ENCODE data around the gene TMEM178B. TPM values are rescaled to one million over a fixed set of nuclear protein-coding genes. Genes with fewer than 3 reads are reported as not detected.

Gene TMEM178B
- total and polyA plus RNA-seq, 2 of the 4 experiments (the other 2 are of a cell fraction), result under 0.01 to 0.05 TPM

- intact Hi-C loops (cut with micrococcal nuclease), result no loop called here
- dilution Hi-C loops (cut with HindIII; ENCODE audit: low sequenced_read_pairs, unreplicated experiment), result no loop called here
- Histone ChIP-seq H3K18ac (ENCODE audit: low read depth, low read length) (no peak overlapping the region), H3K4me3 (ENCODE audit: insufficient read depth, low read depth, low read length) (no peak overlapping the region), H4K20me1 (ENCODE audit: insufficient read depth, low read length) (no peaks in the 10 kb centered on the region), H3K4me1 (ENCODE audit: control insufficient read depth, insufficient read depth, low read length) (no peaks in the 10 kb centered on the region), H2BK120ac (ENCODE audit: low read depth, low read length) (no peak overlapping the region), H3K9me3 (ENCODE audit: control insufficient read depth, insufficient read depth, low read length) (peaks cover 13% of the 10 kb centered on the region), H3K27ac (ENCODE audit: insufficient read depth, low read length) (no peak overlapping the region), H2AK9ac (replicated peaks; ENCODE audit: low read depth, low read length, poor library complexity) (no peak overlapping the region), H4K8ac (ENCODE audit: low read depth in 2 of 2, low read length in 2 of 2) (no peak overlapping the region), H3K36me3 (ENCODE audit: control insufficient read depth, insufficient read depth, low read length) (no peaks in the 10 kb centered on the region), H3K9ac (ENCODE audit: low read depth, low read length) (no peak overlapping the region), H2BK5ac (ENCODE audit: low read depth, low read length, poor library complexity, severe bottlenecking) (no peak overlapping the region), H3K4me2 (ENCODE audit: low read depth, low read length) (no peak overlapping the region), H2BK15ac (ENCODE audit: low read depth, low read length) (no peak overlapping the region), H4K91ac (ENCODE audit: insufficient read depth, low read depth, low read length) (no peak overlapping the region), H3K27me3 (ENCODE audit: control insufficient read depth, insufficient read depth, low read length) (no peaks in the 10 kb centered on the region), H3K4ac (ENCODE audit: low read depth, low read length) (no peak overlapping the region), H3K23ac (ENCODE audit: low read depth, low read length) (no peak overlapping the region), H2BK20ac (ENCODE audit: low read depth, low read length) (no peak overlapping the region), H3K9me1 (ENCODE audit: insufficient read depth, low read length) (no peaks in the 10 kb centered on the region), H3K79me1 (ENCODE audit: low read depth in 1 of 2, low read length in 2 of 2) (no peaks in the 10 kb centered on the region), H4K5ac (ENCODE audit: low read depth, low read length) (no peak overlapping the region), H3K56ac (ENCODE audit: extremely low read depth, insufficient read depth, low read length) (no peak overlapping the region), H2AK5ac (ENCODE audit: low read depth, low read length) (no peak overlapping the region), H3K14ac (replicated peaks; ENCODE audit: low read depth, low read length) (no peak overlapping the region), H2AFZ (replicated peaks; ENCODE audit: low read length, poor library complexity) (no peak overlapping the region)
- ChIA-PET CTCF (no interaction called here), POLR2A (ENCODE audit: unreplicated experiment) (no interaction called here)
- ATAC-seq (ENCODE audit: low read depth) (no peak), DNase-seq (no peak)
- in situ Hi-C loops (cut with MboI; ENCODE audit: low sequenced_read_pairs), result no loop called here
- no CpG with 5 or more reads among the region's 3 CpGs for WGBS, 2 experiments (ENCODE audit: extremely low coverage in 2 of 2, insufficient read length in 1 of 2)
- TF ChIP-seq NFE2L2 (IDR thresholded peaks at IDR 0.05; ENCODE audit: low read depth, low read length) (no peak), MAZ (IDR thresholded peaks at IDR 0.05; ENCODE audit: borderline replicate concordance, low read depth, low read length) (no peak), RCOR1 (IDR thresholded peaks at IDR 0.05; ENCODE audit: insufficient replicate concordance, low read length) (no peak), MAFK (IDR thresholded peaks at IDR 0.05; ENCODE audit: low read depth, low read length) (no peak), POLR2A (IDR thresholded peaks at IDR 0.05; ENCODE audit: low read depth, low read length) (no peak), CHD1 (IDR thresholded peaks at IDR 0.05; ENCODE audit: low read depth, low read length) (no peak), RFX5 (IDR thresholded peaks at IDR 0.05; ENCODE audit: low read depth, low read length) (no peak), FOS (IDR thresholded peaks at IDR 0.05; ENCODE audit: low read depth, low read length) (no peak), BHLHE40 (IDR thresholded peaks at IDR 0.05; ENCODE audit: low read depth, low read length) (no peak), CEBPB (IDR thresholded peaks at IDR 0.05; ENCODE audit: low read depth, low read length) (no peak)
- TF ChIP-seq, protein P1, sequence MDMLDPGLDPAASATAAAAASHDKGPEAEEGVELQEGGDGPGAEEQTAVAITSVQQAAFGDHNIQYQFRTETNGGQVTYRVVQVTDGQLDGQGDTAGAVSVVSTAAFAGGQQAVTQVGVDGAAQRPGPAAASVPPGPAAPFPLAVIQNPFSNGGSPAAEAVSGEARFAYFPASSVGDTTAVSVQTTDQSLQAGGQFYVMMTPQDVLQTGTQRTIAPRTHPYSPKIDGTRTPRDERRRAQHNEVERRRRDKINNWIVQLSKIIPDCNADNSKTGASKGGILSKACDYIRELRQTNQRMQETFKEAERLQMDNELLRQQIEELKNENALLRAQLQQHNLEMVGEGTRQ (IDR thresholded peaks at IDR 0.05; ENCODE audit: low read depth, low read length), result no peak
- TF ChIP-seq, protein P2, sequence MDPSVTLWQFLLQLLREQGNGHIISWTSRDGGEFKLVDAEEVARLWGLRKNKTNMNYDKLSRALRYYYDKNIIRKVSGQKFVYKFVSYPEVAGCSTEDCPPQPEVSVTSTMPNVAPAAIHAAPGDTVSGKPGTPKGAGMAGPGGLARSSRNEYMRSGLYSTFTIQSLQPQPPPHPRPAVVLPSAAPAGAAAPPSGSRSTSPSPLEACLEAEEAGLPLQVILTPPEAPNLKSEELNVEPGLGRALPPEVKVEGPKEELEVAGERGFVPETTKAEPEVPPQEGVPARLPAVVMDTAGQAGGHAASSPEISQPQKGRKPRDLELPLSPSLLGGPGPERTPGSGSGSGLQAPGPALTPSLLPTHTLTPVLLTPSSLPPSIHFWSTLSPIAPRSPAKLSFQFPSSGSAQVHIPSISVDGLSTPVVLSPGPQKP (IDR thresholded peaks at IDR 0.05; ENCODE audit: borderline replicate concordance, low read depth, low read length), result no peak
- TF ChIP-seq, protein P3, sequence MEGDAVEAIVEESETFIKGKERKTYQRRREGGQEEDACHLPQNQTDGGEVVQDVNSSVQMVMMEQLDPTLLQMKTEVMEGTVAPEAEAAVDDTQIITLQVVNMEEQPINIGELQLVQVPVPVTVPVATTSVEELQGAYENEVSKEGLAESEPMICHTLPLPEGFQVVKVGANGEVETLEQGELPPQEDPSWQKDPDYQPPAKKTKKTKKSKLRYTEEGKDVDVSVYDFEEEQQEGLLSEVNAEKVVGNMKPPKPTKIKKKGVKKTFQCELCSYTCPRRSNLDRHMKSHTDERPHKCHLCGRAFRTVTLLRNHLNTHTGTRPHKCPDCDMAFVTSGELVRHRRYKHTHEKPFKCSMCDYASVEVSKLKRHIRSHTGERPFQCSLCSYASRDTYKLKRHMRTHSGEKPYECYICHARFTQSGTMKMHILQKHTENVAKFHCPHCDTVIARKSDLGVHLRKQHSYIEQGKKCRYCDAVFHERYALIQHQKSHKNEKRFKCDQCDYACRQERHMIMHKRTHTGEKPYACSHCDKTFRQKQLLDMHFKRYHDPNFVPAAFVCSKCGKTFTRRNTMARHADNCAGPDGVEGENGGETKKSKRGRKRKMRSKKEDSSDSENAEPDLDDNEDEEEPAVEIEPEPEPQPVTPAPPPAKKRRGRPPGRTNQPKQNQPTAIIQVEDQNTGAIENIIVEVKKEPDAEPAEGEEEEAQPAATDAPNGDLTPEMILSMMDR (conservative IDR thresholded peaks at IDR 0.05; ENCODE audit: low read depth, low read length), result no peak
- no TSS peak for BruUV-seq (replicated peaks)
Measured at GRCh38 chr7:141408440-141408839, 334.6 kb downstream of the TMEM178B start.

Data from IMR-90 (cell line).